HG02610 (cell line): ENCODE data around the gene ATP1A1.
A peak's percentile ranks its signal among the peaks of the same experiment; 100 is the strongest.

Experiments
- ATAC-seq: cut with Tn5 transposase; IDR thresholded peaks from one replicate; pipeline ENCODE4 v1.9.1; 2021; ENCODE audit warnings: mild to moderate bottlenecking, moderate library complexity; ENCODE audit not compliant: unreplicated experiment

Gene ATP1A1

DNA sequence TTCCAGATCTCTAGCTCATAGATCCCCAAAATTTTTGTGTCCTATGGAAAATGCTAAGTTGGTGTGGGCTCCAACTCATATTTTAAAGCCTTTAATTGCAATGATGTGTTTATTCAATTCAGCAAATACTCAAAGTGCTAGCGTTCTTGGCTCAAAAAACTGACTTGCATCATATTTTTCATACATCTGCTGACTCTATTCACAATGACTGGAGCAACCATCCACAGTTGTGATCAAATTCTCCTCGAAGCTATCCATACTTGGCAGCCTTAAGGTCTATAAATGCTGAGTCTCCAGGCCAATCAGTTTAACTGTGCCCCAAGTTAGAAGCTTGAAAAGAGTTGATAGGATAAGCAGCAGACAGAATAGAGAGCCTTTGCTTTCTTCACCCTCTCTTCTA lies 2.9 kb upstream of the ATP1A1 start:
- no peak for ATAC-seq

DNA sequence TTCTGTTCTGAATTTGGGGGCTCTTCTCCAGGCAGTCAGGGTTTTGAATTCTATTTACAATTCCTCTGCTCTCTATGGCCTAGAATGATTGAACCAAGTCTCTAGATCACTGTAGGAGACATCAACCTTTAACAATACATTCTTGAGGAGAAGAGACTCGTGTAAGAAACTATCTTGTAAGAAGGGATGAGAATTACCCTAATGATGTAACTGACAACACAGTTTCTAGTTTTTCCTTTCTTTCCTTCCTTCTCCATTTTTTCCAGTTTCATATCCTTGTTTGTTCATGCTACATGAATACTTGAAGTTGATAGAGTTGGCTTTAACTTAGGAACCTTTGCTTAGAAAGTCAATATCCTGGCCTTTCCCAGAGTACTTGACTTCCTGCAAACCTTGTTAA lies 1.3 kb upstream of the ATP1A1 start:
- no peak for ATAC-seq

DNA sequence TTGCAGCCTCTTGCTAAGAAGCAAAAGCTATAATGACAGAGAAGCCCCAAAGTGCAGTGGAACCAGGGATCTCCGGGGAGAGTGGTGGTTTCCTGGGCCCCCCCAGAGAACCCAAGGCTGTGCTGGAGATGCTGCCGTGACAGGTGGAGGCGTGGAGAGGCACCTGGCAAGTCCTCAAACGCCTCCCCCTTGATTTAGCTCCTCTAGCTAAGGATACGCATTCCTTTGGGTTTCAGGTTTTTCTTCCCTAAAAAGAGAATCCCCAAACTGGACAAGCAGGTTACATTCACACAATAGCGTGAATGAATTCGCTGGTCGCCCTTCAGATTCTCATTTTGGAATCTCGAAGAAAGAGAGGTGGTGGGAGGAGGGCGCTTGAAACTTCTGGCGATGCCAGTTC lies 853 bp upstream of the ATP1A1 start:
- no peak for ATAC-seq

DNA sequence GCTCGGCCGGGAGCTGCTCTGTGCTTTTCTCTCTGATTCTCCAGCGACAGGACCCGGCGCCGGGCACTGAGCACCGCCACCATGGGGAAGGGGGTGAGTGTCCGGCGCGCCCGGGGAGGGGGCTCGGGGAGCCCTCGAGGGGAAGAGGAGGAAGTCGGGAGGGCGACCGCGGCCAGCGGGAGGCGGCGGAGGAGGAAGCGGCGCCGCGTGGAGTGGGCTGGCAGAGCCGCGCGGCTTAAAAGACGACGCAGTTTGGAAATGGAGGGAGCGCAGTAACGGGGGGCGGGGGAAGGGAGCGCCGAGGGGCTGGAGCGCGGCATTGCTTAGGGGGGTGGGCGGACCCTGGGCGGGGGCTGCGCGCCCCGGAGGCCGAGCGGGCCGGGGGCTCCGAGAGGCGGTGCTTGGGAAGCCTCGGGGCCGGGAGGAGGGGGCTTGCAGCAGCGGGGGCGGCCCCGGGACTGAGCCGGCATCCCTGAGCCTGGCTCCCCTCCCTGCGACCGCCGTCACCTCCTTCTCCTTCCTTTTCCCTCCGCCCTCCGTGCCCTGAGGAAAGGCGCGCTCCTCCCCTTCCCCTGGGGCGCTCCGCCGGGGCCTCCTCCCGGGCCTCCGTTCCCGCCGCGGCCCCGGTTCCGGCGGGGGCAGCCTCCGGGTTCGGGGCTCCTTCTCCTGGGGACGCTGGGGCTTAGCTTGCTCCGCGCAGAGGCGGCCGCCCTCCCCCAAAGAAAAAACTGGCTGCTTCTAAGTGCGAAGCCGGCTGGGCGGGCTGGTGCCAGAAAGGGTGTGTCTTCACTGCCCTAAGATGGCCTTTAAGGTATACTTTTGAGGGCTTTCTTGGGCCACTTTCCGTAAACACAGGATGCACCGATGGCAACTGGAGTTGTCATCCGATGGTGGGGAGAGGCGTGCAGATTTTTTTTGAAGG lies 648 bp downstream of the ATP1A1 start:
- ATAC-seq, result no peak

DNA sequence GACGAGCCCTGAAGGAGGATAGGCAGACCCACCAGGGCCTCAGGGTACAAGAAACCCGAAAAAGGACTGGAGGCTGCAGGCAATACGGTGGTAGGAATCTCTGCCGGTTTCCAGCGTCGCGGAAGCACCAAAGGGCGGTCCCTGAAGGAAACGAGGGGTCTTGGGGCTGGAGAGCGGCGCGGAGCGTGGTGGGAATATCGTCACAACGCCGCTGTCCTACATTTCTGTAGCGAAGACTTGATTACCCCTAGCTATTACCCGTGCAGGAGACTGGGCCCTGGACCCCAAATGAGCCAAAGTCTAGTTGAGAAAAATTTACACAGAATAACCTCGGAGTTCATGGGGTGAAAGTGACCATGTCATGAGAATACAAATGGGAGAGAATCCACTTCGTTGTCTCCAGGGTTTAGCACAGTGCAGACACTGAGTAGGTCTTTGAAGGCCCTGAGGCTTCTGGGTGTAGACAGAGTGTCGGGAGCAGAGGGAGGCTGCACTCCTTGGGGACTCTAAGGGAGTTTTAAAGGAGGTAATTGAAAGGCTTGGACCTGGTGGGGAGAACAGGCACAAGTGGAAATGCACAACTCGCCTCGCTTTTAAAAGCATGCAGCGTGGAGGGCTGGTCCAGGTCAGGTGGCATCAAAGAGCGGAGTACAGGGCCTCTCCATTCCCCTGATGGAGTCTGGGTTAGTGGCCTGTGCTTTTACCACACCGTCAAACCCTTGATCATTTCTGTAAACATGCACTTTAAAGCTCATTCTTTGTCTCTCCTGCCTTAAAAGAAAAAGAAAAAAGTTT lies 1.5 kb downstream of the ATP1A1 start:
- ATAC-seq, result no peak

DNA sequence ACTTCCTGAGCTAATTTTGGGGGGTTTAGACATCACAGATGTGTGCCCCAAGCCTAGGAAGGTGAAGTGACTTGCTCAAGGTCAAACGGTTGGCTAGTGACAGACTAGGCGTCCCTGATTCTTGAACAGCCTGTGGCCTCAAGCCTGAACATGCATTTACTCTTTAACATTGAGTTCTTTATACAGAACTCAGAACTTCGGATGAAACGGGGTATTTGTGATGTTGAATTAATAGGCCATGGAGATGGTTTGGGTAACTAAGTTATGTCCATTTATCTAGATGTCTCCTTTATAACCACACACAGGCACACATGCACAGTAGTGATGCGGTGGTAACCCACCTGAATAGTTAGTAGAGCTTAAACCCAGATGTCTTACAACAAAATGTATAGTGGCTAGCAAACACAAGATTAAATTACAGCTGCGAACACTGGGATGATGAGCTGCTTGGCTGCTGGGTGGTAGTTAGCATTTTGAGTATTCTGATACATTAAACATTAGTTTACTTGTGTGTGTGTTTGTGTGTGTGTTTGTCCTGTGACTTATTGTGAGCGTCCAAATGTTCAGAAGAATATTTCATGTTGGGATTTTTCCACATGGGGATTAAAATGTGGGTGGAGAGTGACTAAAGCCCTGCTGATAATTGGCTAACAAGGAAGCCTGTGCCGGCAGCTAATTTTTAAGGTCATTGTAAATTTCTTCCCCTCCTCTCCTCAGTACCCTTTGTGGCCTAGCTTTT lies 2.3 kb downstream of the ATP1A1 start:
- no peak for ATAC-seq

DNA sequence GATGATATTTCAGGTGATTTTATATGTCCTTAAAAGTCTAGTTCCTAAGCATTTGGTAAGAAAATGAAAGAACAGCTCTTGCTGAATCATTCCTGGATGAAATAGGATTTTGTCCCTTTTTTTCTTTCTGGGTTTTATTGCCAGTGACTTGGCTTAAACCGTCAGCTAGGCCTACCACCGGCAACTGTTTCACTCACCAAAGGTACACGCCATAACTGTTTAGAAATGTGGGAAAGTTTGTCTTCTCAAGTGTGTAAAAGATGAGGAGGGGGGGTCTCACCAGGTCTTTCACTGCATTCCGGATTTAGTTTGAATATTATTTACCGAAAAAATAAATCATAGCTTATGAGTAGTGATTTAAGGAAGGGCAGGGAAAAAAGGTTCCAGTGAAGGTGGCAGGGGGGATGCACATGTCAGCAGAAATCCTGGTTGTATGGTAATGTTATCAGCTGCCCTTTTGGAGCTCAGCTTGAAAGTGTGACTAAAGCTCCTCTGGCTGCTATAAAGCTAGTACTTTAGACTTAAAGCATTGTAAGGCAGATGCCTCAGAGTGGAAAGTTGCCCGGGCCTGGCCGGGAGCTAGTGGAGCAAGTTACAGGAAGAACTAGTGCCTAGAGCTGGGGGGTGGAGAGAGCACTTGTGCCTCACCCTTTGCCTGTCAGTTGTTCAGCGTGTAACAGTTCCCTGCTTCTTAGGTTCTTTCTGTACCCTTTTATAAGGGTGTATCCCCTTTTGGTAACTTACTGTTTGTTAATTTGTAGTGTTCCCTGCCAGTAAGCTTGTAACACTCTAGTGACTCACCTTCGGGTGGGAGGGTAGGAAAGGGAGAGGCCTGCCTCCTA lies 3.1 kb downstream of the ATP1A1 start:
- no peak for ATAC-seq

DNA sequence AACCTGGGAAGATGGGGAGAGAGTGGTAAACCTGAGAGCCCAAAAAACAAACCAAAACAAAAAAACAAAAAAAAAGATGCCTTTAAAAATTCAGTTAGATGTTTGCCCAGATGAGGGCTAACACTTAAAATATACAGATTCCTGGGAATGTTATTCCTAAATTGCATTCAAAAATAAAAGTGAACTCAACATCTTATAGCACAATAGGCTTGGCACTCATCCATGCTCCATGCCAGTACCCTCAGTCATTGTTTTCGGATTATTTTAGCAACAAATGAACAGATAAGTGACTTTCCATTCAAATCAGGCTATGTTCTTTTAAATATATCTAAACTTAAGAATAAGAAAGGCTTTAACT lies 3.7 kb downstream of the ATP1A1 start:
- ATAC-seq, result no peak

DNA sequence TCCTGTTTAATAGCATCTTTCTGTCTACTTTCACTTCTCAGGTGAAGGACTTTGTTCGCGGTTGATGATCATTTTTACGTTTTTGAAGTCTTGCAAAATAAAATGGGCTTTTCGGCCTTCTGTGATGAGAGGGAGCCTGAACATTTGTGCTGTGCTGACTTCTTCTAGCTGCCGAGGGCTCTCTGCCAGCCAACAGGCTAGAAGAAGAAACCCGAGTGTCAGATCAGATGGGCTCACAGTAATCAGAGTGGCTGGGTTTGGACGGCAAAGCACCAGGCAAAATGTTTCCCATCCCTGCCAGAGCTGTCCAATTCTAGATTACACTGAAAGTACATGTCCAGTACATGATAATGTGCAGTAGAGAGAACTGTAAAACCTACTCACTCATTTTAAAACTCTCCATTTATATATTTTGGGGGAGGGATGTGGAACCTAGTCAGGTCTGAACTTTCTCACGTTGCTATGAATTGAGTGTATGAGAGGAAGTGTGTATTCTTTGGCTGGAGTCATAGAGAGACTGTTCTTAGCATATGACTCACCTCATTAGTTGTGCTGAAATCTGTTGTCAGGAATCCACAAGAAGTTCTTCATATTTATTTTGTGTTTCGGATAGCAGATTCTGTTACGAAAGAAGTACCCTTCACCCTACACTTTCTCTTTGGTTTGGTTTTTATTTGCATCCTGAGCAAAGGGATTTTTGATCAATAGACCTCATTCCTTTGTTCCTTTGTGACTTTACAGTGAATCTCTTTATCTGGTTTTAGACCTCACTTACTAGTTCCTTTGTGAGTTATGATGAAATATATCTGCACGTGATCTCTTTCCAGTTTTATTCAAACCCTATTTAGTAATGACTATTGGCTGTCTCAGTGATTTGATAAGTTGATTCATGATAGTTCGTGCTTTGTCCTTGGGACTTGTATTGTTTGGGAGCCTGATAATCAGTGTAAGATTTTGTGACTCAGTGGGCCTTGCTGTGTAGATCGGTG lies 4.8 kb downstream of the ATP1A1 start:
- peak; percentile 76 for ATAC-seq

DNA sequence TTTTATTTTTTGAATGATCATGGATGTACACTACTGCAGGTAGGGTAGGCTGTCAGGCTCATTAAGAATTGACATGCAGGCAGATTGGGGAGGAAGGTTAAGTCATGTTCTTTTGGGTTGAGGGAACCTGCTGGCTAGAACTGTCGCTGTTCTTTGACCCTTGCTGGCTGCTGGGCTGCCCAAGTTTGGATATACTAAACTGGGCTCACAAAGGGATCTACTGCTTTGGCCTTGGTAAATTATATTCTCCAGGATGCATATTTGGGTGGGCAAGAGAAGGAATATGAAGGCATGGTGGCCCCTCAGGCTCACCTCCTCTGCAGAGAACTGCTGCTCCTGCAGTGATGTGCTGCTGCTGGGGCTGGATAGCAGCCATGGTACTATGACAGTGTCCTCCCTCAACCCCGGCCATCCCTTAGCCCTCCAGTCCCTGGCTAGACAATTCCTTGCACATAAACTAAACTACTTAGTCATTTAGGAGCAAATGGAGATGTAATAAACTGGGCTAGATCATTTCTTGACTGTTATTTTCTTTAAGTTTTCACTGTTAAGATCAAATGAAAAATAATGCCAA lies 6.1 kb downstream of the ATP1A1 start:
- no peak for ATAC-seq

DNA sequence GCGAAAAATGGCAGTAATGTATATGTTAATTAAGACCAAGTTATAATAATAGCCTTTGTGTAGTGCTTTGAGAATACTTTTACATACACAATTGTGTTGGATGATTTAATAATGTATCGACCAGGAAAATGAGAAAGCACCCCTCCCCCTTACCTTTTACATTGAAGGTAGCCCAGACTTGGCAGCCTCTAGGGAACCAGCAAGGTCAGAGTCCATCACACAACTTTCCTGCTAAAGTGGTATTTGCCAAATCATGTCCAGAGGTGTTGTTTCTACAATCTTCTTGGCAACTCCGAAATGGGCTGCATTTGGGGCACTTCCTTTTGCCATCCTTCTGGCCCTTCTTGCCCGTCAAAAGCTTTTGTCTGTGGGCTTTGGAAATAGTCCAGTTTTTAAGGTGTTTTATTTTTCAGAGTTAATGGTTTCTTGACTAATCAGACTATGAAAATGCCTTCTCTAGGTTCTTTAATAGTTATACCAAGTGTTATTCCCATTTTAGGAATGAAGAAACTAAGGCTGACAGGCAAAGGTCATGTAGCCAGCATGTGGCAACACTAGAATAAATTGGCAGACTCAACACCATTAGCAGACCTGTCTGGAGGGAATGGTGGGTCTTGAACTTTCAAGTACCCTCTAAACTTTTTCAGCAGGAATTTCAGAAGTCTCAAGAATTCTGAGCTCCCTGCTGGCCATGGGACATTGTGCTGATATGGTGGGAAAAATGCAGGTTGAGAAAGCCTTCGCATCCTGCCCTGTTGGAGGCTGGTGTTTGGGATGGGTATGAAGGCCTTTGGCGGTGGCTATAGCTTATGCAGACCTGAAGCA lies 6.8 kb downstream of the ATP1A1 start:
- no peak for ATAC-seq

DNA sequence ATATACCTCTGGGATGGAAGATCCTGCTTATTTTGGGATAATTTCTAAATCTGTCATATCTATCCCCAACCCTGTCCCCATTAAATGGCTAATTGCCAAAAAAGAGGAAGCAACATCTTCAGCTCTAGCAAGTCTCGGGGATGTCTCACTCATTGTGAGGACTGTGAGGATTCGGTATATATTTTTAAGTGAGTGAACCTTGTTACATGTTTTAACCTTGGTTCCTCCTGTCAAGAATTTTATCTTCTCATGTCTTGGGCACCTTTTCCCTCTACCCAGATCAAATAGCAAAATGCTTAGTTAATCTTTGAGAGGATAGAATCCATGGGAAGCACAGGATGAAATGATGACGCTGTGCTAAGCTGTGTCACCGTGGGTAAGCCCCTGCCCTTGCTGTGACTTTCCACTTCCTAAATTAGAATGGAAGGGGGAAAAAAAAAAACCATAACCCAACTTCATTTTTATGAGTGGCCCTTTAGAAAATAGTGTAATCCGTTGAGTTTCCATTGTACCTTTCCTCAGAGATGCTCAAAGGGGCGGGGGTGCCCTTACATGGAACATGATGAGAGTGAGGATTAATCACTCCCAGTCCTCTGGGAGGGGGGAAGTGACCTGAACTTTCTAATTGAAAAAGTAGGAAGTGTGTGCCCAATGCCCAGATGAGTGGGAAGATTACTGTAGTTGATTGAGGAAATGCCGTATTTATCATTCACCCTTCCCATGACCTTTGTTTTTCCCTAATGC lies 7.6 kb downstream of the ATP1A1 start:
- ATAC-seq, result peak; percentile 16

DNA sequence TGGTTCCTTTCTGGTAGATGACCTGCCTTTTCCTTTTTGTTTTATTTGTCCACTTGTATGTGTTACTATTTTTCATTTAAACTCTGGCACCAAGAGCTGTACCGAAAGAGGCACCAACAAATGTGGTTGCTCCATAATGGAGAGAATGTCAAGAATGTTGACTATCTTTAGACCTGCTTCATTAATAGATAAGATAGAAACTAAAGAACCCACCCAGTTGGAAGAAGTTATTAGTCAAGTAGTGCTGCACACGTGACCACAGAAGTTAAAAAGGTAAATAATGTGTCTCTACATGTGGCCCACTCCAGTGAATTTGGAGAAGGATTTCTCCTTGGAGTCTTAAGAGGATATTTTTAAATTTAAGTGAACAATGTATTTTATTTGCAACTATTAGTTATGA lies 9.3 kb downstream of the ATP1A1 start:
- ATAC-seq, result no peak

DNA sequence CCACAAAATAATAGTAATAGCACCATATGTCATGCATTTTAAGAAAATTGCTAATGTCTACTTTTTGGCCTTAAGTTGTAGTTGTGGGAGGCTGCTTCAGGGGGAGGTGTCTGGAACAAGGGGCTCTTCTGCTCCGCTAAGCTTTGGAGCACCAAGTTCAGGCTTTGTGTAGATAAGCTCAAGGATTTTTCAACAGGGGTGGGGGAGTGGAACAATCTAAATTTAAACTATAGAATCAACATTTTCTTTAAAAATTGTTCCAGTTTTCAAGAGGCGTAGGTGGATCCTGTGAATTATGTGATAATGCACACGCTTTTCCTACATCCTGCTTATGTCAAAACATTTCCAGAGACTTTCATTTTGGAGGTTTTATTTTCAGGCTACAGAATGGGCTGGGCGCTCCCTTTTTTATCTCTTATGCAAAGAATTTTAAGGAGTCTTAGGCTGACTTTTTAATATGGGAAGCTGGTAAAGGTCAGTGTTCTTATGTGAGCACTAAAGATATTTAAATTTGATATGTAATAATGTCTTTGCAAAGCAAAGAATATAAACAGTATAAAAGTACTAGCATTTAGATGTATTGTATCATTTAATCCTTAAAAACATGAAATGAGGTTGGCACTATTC lies 9.9 kb downstream of the ATP1A1 start:
- ATAC-seq, result no peak

DNA sequence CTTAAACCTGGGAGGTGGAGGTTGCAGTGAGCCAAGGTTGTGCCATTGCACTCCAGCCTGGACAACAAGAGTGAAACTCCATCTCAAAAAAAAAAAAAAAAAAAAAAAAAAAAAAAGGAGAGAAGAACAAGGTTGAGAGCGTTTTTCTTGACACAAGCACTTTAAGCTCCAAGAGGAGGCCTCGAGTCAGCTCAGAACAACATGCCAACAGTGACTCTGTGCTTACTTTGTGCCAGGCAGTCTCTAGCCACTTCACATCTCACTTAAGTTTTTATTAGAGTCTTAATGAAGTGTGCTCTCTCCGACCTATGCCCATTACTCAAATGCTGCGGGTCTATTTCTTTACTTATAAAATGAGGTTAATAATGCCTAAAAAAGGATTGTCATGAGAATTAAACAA lies 13.0 kb downstream of the ATP1A1 start:
- no peak for ATAC-seq

DNA sequence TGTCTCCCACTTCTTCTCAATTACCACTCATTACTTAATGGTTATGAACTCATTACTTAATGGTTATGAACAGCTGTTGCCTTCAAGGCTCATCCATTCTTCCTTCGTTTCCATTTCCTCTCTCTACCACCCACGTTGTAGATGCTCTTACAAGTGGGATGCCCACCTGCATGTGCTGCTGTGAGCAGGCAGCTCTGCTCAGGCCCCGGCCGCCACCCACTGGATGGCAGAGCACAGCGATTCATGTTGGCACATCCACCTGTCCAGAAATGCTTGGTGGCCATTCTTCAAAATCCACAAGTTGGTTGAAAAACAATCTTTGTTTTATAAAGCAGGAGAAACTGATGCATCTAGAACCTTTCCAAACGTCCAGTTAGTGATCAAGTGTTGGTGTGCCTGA lies 14.5 kb downstream of the ATP1A1 start:
- no peak for ATAC-seq

DNA sequence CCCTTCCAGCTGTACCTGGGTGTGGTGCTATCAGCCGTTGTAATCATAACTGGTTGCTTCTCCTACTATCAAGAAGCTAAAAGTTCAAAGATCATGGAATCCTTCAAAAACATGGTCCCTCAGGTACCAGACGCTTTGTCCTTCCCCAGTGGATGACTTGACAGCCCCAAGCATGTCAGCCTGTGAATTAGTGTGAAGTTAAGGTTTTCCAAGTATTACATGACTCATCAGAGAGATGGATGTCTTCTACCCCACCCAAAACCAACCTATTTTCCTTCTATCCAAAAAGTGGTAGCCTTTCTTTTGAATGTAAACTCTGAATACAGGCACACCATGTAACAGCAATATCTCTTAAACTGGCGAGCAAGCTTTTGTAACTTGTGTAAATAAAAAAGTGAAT lies 15.1 kb downstream of the ATP1A1 start:
- no peak for ATAC-seq
